ENCODE data around the gene PHEX.
A peak's percentile ranks its signal among the peaks of the same experiment; 100 is the strongest.

The PHEX gene

GRCh38 chrX:22032084-22032483, at the start of gene PHEX:
TSS of gene PHEX (plus strand) at chrX:22032325. CDS start at chrX:22033006, 681 bp downstream.
- DNase-seq, result no peak

- peak; percentile 60 for DNase-seq
Measured at GRCh38 chrX:21985332-21985777, 46.8 kb upstream of the PHEX start.

GRCh38 chrX:21986596-21986995, 45.5 kb upstream of the PHEX start:
- no peak for DNase-seq

- no peak for DNase-seq
Measured at GRCh38 chrX:21989384-21989783, 42.7 kb upstream of the PHEX start.

GRCh38 chrX:21990832-21991231, 41.3 kb upstream of the PHEX start:
- peak; percentile 39 for DNase-seq

GRCh38 chrX:21991504-21991903, 40.6 kb upstream of the PHEX start:
- no peak for DNase-seq

GRCh38 chrX:21993265-21993664, 38.9 kb upstream of the PHEX start:
- DNase-seq, result no peak

- no peak for DNase-seq
Measured at GRCh38 chrX:21996872-21997455, 35.2 kb upstream of the PHEX start.

GRCh38 chrX:21998037-21998436, 34.1 kb upstream of the PHEX start:
- DNase-seq, result no peak

- DNase-seq, result no peak
Measured at GRCh38 chrX:22004866-22005265, 27.3 kb upstream of the PHEX start.

- no peak for DNase-seq
Measured at GRCh38 chrX:22012051-22012450, 20.1 kb upstream of the PHEX start.

- no peak for DNase-seq
Measured at GRCh38 chrX:22012931-22013330, 19.2 kb upstream of the PHEX start.

- DNase-seq, result no peak
Measured at GRCh38 chrX:22015139-22015750, 16.9 kb upstream of the PHEX start.

GRCh38 chrX:22021751-22022324, 10.3 kb upstream of the PHEX start:
- peak; percentile 51 for DNase-seq

- DNase-seq, result no peak
Measured at GRCh38 chrX:22024577-22024976, 7.5 kb upstream of the PHEX start.

- DNase-seq, result no peak
Measured at GRCh38 chrX:22025751-22026150, 6.4 kb upstream of the PHEX start.

- no peak for DNase-seq
Measured at GRCh38 chrX:22026731-22027130, 5.4 kb upstream of the PHEX start.

GRCh38 chrX:22032506-22032905, 381 bp downstream of the PHEX start:
- no peak for DNase-seq

GRCh38 chrX:22033818-22034217, 1.7 kb downstream of the PHEX start:
- DNase-seq, result no peak

GRCh38 chrX:22035236-22035635, 3.1 kb downstream of the PHEX start:
- DNase-seq, result no peak

GRCh38 chrX:22037225-22037624, 5.1 kb downstream of the PHEX start:
- DNase-seq, result no peak

- no peak for DNase-seq
Measured at GRCh38 chrX:22037911-22038537, 5.9 kb downstream of the PHEX start.

- no peak for DNase-seq
Measured at GRCh38 chrX:22039541-22039940, 7.4 kb downstream of the PHEX start.

- DNase-seq, result no peak
Measured at GRCh38 chrX:22040184-22040583, 8.1 kb downstream of the PHEX start.

All from left hindlimb (tissue), 1 donor.